Measurements from ENCODE around the gene SYAP1.

- TF ChIP-seq CTCF (IDR thresholded peaks at IDR 0.05) (no peak), POLR2AphosphoS5 (IDR thresholded peaks at IDR 0.05) (no peak)
Observed at GRCh38 chrX:16696956-16697355, 22.5 kb upstream of the SYAP1 start.

Data from upper lobe of left lung (tissue), 4 donors.